ENCODE results near the gene RAB33B.

RAB33B gene

GRCh38 chr4:139481465-139481864, 27.5 kb downstream of the RAB33B start:
- H3K4me1 ChIP-seq (ENCODE audit: control insufficient read depth, insufficient read depth, low read length): no peaks in the 10 kb centered on the region
- no peak for TF ChIP-seq KLF9 (tag by site-specific recombination; IDR thresholded peaks at IDR 0.05; ENCODE audit: low read depth)
- no peak for TF ChIP-seq ZNF398 (tag by site-specific recombination; IDR thresholded peaks at IDR 0.05)
- TF ChIP-seq SALL2 (tag by site-specific recombination; IDR thresholded peaks at IDR 0.05; ENCODE audit: borderline replicate concordance): no peak
- TF ChIP-seq ZNF768 (tag by site-specific recombination; IDR thresholded peaks at IDR 0.05): no peak
- no peak for TF ChIP-seq ZNF274 (IDR thresholded peaks at IDR 0.05; ENCODE audit: low read length)
- TF ChIP-seq ZNF274 (tag by site-specific recombination; IDR thresholded peaks at IDR 0.05; ENCODE audit: borderline replicate concordance): no peak
- TF ChIP-seq ZIC2 (tag by site-specific recombination; IDR thresholded peaks at IDR 0.05): no peak
- TF ChIP-seq SP2 (tag by site-specific recombination; IDR thresholded peaks at IDR 0.05): no peak
- no peak for TF ChIP-seq ZNF24 (tag by site-specific recombination; IDR thresholded peaks at IDR 0.05)
- no peaks in the 10 kb centered on the region for H3K36me3 ChIP-seq (ENCODE audit: control insufficient read depth in 2 of 2, insufficient read depth in 1 of 2, low read length in 2 of 2)
- H3K9me3 ChIP-seq (ENCODE audit: control insufficient read depth, insufficient read depth, low read depth, low read length): no peaks in the 10 kb centered on the region
- no peak overlapping the region for H3K4me3 ChIP-seq (ENCODE audit: low read depth, low read length)
- H3K27ac ChIP-seq (ENCODE audit: extremely low read depth, low read depth, low read length): no peak overlapping the region
- CTCF ChIA-PET: no interaction called here
- POLR2A ChIA-PET: interaction anchor here (0.6 kb wide), 1 partner anchor 399 kb away, joined by 4 read pairs; no protein-coding TSS in a partner anchor

GRCh38 chr4:139483000-139483399, 29.1 kb downstream of the RAB33B start:
- Histone ChIP-seq H3K9me3 (ENCODE audit: control insufficient read depth, insufficient read depth, low read depth, low read length) (no peaks in the 10 kb centered on the region), H3K4me1 (ENCODE audit: control insufficient read depth, insufficient read depth, low read length) (no peaks in the 10 kb centered on the region), H3K27ac (ENCODE audit: extremely low read depth, low read depth, low read length) (no peak overlapping the region), H3K4me3 (ENCODE audit: low read depth, low read length) (no peak overlapping the region), H3K36me3 (ENCODE audit: control insufficient read depth in 2 of 2, insufficient read depth in 1 of 2, low read length in 2 of 2) (no peaks in the 10 kb centered on the region)
- ChIA-PET POLR2A (no interaction called here), CTCF (no interaction called here)
- TF ChIP-seq ZNF544 (tag by site-specific recombination; IDR thresholded peaks at IDR 0.05) (no peak), ZBTB49 (tag by site-specific recombination; IDR thresholded peaks at IDR 0.05; ENCODE audit: low read depth) (no peak), PRDM2 (tag by site-specific recombination; IDR thresholded peaks at IDR 0.05; ENCODE audit: borderline replicate concordance) (no peak), ZXDB (tag by site-specific recombination; IDR thresholded peaks at IDR 0.05) (no peak), SP3 (tag by site-specific recombination; IDR thresholded peaks at IDR 0.05) (no peak), ZNF529 (tag by site-specific recombination; IDR thresholded peaks at IDR 0.05; ENCODE audit: insufficient replicate concordance) (no peak), SP7 (tag by site-specific recombination; IDR thresholded peaks at IDR 0.05) (no peak), SALL2 (tag by site-specific recombination; IDR thresholded peaks at IDR 0.05; ENCODE audit: borderline replicate concordance) (no peak), ZNF280C (tag by site-specific recombination; IDR thresholded peaks at IDR 0.05) (no peak), HOXD13 (CRISPR knock-in tag; IDR thresholded peaks at IDR 0.05; ENCODE audit: borderline replicate concordance) (no peak), FEZF1 (tag by site-specific recombination; IDR thresholded peaks at IDR 0.05) (no peak)
